ENCODE results near the gene GSTM1.

Gene GSTM1

GRCh38 chr1:109721971-109722370 is 34.4 kb downstream of the GSTM1 start:
- Mint-ChIP-seq H3K9me3 (peaks cover 18% of the 10 kb centered on the region), H3K27ac (no peak overlapping the region), H3K4me1 (peaks cover 3% of the 10 kb centered on the region), H3K36me3 (ENCODE audit: low read depth) (peaks cover under 1% of the 10 kb centered on the region), H3K27me3 (ENCODE audit: low read depth, poor library complexity) (peaks cover 7% of the 10 kb centered on the region), H3K4me3 (no peak overlapping the region)
- DNase-seq: no peak
- TF ChIP-seq, protein P1, sequence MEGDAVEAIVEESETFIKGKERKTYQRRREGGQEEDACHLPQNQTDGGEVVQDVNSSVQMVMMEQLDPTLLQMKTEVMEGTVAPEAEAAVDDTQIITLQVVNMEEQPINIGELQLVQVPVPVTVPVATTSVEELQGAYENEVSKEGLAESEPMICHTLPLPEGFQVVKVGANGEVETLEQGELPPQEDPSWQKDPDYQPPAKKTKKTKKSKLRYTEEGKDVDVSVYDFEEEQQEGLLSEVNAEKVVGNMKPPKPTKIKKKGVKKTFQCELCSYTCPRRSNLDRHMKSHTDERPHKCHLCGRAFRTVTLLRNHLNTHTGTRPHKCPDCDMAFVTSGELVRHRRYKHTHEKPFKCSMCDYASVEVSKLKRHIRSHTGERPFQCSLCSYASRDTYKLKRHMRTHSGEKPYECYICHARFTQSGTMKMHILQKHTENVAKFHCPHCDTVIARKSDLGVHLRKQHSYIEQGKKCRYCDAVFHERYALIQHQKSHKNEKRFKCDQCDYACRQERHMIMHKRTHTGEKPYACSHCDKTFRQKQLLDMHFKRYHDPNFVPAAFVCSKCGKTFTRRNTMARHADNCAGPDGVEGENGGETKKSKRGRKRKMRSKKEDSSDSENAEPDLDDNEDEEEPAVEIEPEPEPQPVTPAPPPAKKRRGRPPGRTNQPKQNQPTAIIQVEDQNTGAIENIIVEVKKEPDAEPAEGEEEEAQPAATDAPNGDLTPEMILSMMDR (IDR thresholded peaks at IDR 0.05): no peak

GRCh38 chr1:109722908-109723691 is 35.5 kb downstream of the GSTM1 start:
- DNase-seq: no peak
- peaks cover 23% of the 10 kb centered on the region for H3K9me3 Mint-ChIP-seq
- peaks cover 6% of the 10 kb centered on the region for H3K4me1 Mint-ChIP-seq
- H3K27me3 Mint-ChIP-seq (ENCODE audit: low read depth, poor library complexity): peaks cover 5% of the 10 kb centered on the region
- TF ChIP-seq, protein P1 (IDR thresholded peaks at IDR 0.05): no peak
- H3K36me3 Mint-ChIP-seq (ENCODE audit: low read depth): peaks cover 4% of the 10 kb centered on the region
- H3K4me3 Mint-ChIP-seq: no peak overlapping the region
- H3K27ac Mint-ChIP-seq: no peak overlapping the region

- Mint-ChIP-seq H3K27me3 (ENCODE audit: low read depth, poor library complexity) (peaks cover 3% of the 10 kb centered on the region), H3K4me1 (peaks cover 6% of the 10 kb centered on the region), H3K9me3 (peaks cover 23% of the 10 kb centered on the region)
Observed at GRCh38 chr1:109724933-109725332, 37.3 kb downstream of the GSTM1 start.

DNA sequence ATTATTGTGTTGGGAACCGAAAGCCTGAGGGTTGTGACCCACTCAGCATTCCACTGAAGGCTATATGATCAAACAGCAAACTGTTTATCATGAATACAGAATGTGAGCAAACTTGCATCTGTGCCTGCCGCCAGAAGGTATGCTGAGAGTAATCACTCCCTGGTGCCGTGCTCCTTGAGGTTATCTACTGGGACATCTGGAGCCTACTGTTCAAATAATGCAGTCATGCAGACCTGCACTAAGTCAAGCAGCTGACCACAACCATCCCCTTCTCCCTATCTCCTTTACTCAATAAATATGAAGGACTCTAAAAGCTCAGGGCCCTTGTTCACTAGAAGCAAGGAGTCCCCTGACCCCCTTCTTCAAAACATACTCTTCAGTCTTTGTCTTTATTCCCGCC is 37.9 kb downstream of the GSTM1 start:
- H3K27ac Mint-ChIP-seq: no peak overlapping the region
- H3K36me3 Mint-ChIP-seq (ENCODE audit: low read depth): peaks cover 4% of the 10 kb centered on the region
- peaks cover 6% of the 10 kb centered on the region for H3K4me1 Mint-ChIP-seq
- DNase-seq: no peak
- peaks cover 3% of the 10 kb centered on the region for H3K27me3 Mint-ChIP-seq (ENCODE audit: low read depth, poor library complexity)
- H3K4me3 Mint-ChIP-seq: no peak overlapping the region
- TF ChIP-seq, protein P1 (IDR thresholded peaks at IDR 0.05): no peak
- peaks cover 23% of the 10 kb centered on the region for H3K9me3 Mint-ChIP-seq

More at GRCh38 chr1:109724933-109725332, 37.3 kb downstream of the GSTM1 start:
- no peak overlapping the region for H3K27ac Mint-ChIP-seq
- TF ChIP-seq, protein P1 (IDR thresholded peaks at IDR 0.05): no peak
- no peak for DNase-seq
- H3K4me3 Mint-ChIP-seq: no peak overlapping the region
- H3K36me3 Mint-ChIP-seq (ENCODE audit: low read depth): peaks cover 4% of the 10 kb centered on the region

DNA sequence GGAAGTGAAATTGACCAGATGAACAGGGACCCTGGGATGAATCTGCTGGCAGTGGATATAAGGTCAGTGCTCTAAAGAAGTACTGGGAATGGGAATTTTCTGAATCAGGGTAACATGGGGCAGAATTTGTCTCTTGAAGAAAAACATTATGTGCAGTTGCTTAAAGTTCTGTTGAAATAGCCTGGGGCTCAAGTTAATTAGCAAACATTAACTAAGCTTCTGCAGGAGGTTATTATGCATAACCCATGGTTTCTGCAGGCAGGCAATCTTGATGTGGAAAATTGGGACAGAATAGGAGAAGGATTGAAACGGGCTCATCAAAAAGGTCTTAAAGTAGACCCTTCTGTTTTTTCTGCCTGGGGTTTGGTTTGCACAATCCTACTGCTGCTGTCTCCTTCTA is 38.4 kb downstream of the GSTM1 start:
- Mint-ChIP-seq H3K9me3 (peaks cover 23% of the 10 kb centered on the region), H3K36me3 (ENCODE audit: low read depth) (peaks cover 4% of the 10 kb centered on the region), H3K27me3 (ENCODE audit: low read depth, poor library complexity) (peaks cover 3% of the 10 kb centered on the region), H3K27ac (no peak overlapping the region), H3K4me3 (no peak overlapping the region), H3K4me1 (peaks cover 6% of the 10 kb centered on the region)
- no peak for DNase-seq
- TF ChIP-seq, protein P1 (IDR thresholded peaks at IDR 0.05): no peak
